Thymus (tissue), 11 donors: ENCODE results near the gene PDXK. TPM values are rescaled to one million over a fixed set of nuclear protein-coding genes. Genes with fewer than 3 reads are reported as not detected.
A peak's percentile ranks its signal among the peaks of the same experiment; 100 is the strongest.

Experiments used
- DNase-seq, 9 donors: peaks; one replicate each; pipeline ENCODE4 v3.0.0-alpha.2; 2013; ENCODE audit warnings: low spot score in 9 of 9, low read depth in 6 of 9, missing footprints in 1 of 9
- H3K27ac ChIP-seq, 2 donors: one replicate each; pipeline ENCODE4 v1.5.1; 2013; ENCODE audit warnings: control low read depth in 1 of 2, low read depth in 1 of 2, low read length in 1 of 2, mild to moderate bottlenecking in 1 of 2, moderate library complexity in 1 of 2
- H3K27me3 ChIP-seq, 2 donors: one replicate each; pipeline ENCODE4 v1.5.1; 2013; ENCODE audit warnings: low read length in 1 of 2; ENCODE audit not compliant: control insufficient read depth in 2 of 2, insufficient read depth in 1 of 2
- H3K36me3 ChIP-seq, 2 donors: one replicate each; pipeline ENCODE4 v1.5.1; 2013; ENCODE audit warnings: low read length in 1 of 2, mild to moderate bottlenecking in 1 of 2, moderate library complexity in 1 of 2; ENCODE audit not compliant: control insufficient read depth in 2 of 2, insufficient read depth in 2 of 2
- H3K4me1 ChIP-seq, 2 donors: one replicate each; pipeline ENCODE4 v1.5.1; 2013; ENCODE audit warnings: low read length in 2 of 2; ENCODE audit not compliant: control insufficient read depth in 2 of 2, insufficient read depth in 2 of 2
- H3K4me3 ChIP-seq, 2 donors: one replicate each; pipeline ENCODE4 v1.5.1; 2013; ENCODE audit warnings: low read length in 2 of 2, control low read depth in 1 of 2, mild to moderate bottlenecking in 1 of 2
- H3K9me3 ChIP-seq, 2 donors: one replicate each; pipeline ENCODE4 v1.5.1; 2013; ENCODE audit warnings: low read length in 1 of 2, mild to moderate bottlenecking in 1 of 2; ENCODE audit not compliant: control insufficient read depth in 2 of 2, insufficient read depth in 1 of 2
- WGBS: extraction: QIAGEN DNeasy Blood & Tissue Kit; methylation state at CpG from one replicate; pipeline ENCODE4 v1.1.7; 2013; 5-methylcytosine and 5-hydroxymethylcytosine counted together
- polyA plus RNA-seq: library from polyadenylated mRNA; stranded (reverse); fragments of 200-250 nt; gene quantifications from one replicate; pipeline ENCODE4 v1.2.3, GENCODE V29; 2013
- total RNA-seq: library from RNA; stranded (reverse); fragments of 120-200 nt; gene quantifications from one replicate; pipeline ENCODE4 v1.2.4, GENCODE V29; 2013
- donor health status: healthy.

The PDXK gene
- total and polyA plus RNA-seq, 2 donors: 33.3 to 59.0 TPM

DNA sequence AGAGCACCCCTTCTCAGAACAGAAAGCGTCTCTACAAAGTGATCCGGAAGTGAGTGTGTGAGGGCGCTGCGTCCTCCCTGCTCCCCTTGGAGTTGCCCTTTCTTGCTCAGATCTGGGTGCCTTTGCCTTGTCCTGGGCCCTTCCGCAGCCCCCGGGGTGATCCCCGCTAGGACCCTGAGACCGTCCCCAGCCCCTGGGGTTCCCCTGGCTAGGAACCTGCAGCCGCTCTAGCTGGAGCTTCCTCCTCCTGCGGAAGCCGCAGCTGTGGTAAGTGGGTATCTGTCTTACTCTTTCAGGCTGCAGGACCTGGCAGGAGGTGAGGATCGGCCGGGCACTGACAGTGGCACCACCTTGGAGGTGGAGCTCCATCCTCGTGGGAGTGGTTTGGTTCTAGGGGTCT, 81.6 kb downstream of the PDXK start:
- DNase-seq: no peak

DNA sequence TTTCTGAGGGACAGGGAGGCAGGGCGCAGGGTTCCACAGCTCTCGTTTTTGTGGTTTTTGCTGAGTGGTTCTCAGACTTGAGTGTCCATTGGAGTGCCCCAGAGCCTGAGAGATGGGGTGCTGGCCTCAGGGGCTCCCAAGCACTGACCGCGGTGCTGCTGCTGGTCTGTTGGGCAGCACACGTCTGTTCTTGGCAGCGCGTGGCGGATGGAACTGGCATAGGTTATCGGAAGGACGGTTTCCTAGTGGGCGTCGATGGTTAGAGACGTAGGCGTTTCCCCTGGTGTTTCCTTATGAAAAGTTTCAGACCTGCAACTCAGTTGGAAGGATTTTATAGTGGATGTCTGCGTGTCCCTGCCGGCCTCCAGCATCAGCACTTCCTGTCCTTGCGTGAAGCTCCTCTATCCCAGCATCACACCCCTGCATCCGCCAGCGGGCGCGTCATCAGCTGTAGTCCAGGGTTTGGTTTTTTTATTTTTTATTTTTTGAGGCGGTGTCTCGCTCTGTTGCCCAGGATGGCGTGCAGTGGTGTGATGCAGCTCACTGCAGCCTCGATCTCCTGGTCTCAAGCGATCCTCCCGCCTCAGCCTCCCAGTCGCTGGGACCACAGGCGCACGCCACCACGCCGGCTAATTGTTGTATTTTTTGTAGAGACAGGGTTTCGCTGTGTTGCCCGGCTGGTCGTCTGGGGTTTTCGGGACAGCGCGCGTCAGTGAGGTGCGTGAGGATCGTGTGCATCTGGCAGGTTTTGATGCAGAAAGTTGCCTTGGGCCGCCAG, 82.3 kb downstream of the PDXK start:
- no peak for DNase-seq
- Histone ChIP-seq H3K27ac (no peak overlapping the region), H3K36me3 (peaks cover 73 to 77% of the 10 kb centered on the region in 2 donors), H3K27me3 (no peaks in the 10 kb centered on the region), H3K4me3 (no peak overlapping the region), H3K4me1 (peaks cover 0 to 4% of the 10 kb centered on the region in 2 donors), H3K9me3 (no peaks in the 10 kb centered on the region)
- 98% methylated on average over 42 of the region's 42 CpGs for WGBS

More for the DNA sequence above, 81.6 kb downstream of the PDXK start:
- Histone ChIP-seq H3K27me3 (no peaks in the 10 kb centered on the region), H3K27ac (no peak overlapping the region), H3K36me3 (peaks cover 76 to 83% of the 10 kb centered on the region in 2 donors), H3K4me3 (no peak overlapping the region), H3K4me1 (no peaks in the 10 kb centered on the region), H3K9me3 (no peaks in the 10 kb centered on the region)
- 98% methylated on average over 14 of the region's 14 CpGs for WGBS

GRCh38 chr21:43802713-43803313, 83.9 kb downstream of the PDXK start:
- H3K27ac ChIP-seq: no peak overlapping the region
- 98% methylated on average over 14 of the region's 14 CpGs for WGBS
- H3K36me3 ChIP-seq: peaks cover 57 to 61% of the 10 kb centered on the region in 2 donors
- H3K4me1 ChIP-seq: peaks cover 0 to 4% of the 10 kb centered on the region in 2 donors
- no peaks in the 10 kb centered on the region for H3K27me3 ChIP-seq
- no peaks in the 10 kb centered on the region for H3K9me3 ChIP-seq
- H3K4me3 ChIP-seq: no peak overlapping the region
- DNase-seq: no peak

- H3K27me3 ChIP-seq: no peaks in the 10 kb centered on the region
- H3K4me3 ChIP-seq: no peak overlapping the region
- no peak overlapping the region for H3K27ac ChIP-seq
- peaks cover 48 to 53% of the 10 kb centered on the region in 2 donors for H3K36me3 ChIP-seq
- H3K4me1 ChIP-seq: peaks cover 0 to 4% of the 10 kb centered on the region in 2 donors
- H3K9me3 ChIP-seq: no peaks in the 10 kb centered on the region
- 97% methylated on average over 33 of the region's 33 CpGs for WGBS
- no peak for DNase-seq
These were observed 84.8 kb downstream of the PDXK start for GRCh38 chr21:43803558-43804300.

DNA sequence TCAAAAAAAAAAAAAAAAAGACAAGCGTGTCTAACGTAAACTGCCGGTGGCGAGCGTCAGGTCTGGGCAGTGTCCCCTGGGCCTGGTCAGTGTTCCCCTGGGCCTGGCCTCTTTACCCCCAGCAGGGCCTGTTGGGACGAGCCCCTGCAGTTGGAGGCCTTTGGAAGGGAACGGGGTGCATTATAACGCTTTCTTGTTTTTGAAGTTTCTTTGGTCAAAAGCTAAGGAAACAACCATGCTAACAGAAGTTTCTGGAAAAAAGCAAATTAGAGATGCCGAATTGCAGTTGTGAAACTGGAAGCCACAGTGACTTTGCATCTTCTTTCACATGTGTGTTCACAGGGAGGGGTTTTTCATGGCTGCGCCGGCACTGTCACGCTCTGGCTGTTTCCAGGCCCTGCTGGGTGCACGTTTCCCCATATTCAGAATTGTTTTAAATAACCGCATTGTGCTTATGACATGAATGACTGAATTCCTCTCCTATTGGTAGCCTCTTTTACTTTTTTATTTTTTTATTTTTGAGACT, 86.4 kb downstream of the PDXK start:
- WGBS: 79% methylated on average over 14 of the region's 14 CpGs
- Histone ChIP-seq H3K27ac (peak overlapping the region in 1 of 2 donors; percentile 67), H3K4me1 (peaks cover 0 to 4% of the 10 kb centered on the region in 2 donors), H3K9me3 (no peaks in the 10 kb centered on the region), H3K36me3 (peaks cover 33 to 38% of the 10 kb centered on the region in 2 donors), H3K4me3 (no peak overlapping the region), H3K27me3 (no peaks in the 10 kb centered on the region)
- DNase-seq: peak in 2 of 9 donors; percentile 12 to 40

- H3K4me1 ChIP-seq: peaks cover 0 to 10% of the 10 kb centered on the region in 2 donors
- peaks cover 26 to 30% of the 10 kb centered on the region in 2 donors for H3K36me3 ChIP-seq
- H3K4me3 ChIP-seq: no peak overlapping the region
- no peak for DNase-seq
- 93% methylated on average over 21 of the region's 21 CpGs for WGBS
- no peaks in the 10 kb centered on the region for H3K9me3 ChIP-seq
- peak overlapping the region in 1 of 2 donors; percentile 46 for H3K27ac ChIP-seq
- no peaks in the 10 kb centered on the region for H3K27me3 ChIP-seq
These were observed 87.2 kb downstream of the PDXK start for GRCh38 chr21:43806017-43806710.

GRCh38 chr21:43808367-43808766, 89.4 kb downstream of the PDXK start:
- Histone ChIP-seq H3K36me3 (peaks cover 9% of the 10 kb centered on the region in 2 donors), H3K27ac (no peak overlapping the region), H3K9me3 (no peaks in the 10 kb centered on the region), H3K27me3 (no peaks in the 10 kb centered on the region), H3K4me3 (peak overlapping the region in 1 of 2 donors; percentile 15), H3K4me1 (peaks cover 0 to 10% of the 10 kb centered on the region in 2 donors)
- no peak for DNase-seq
- 90% methylated on average over 18 of the region's 18 CpGs for WGBS

- WGBS: 93% methylated on average over 22 of the region's 22 CpGs
- peak overlapping the region in 1 of 2 donors; percentile 15 for H3K4me3 ChIP-seq
- peaks cover 0 to 10% of the 10 kb centered on the region in 2 donors for H3K4me1 ChIP-seq
- H3K9me3 ChIP-seq: no peaks in the 10 kb centered on the region
- DNase-seq: no peak
- H3K36me3 ChIP-seq: peaks cover 4 to 5% of the 10 kb centered on the region in 2 donors
- H3K27me3 ChIP-seq: no peaks in the 10 kb centered on the region
- no peak overlapping the region for H3K27ac ChIP-seq
These were observed 89.9 kb downstream of the PDXK start for GRCh38 chr21:43808832-43809251.
